Measurements from ENCODE around the gene XIRP2. TPM values are rescaled to one million over a fixed set of nuclear protein-coding genes. Genes with fewer than 3 reads are reported as not detected.

The XIRP2 gene
- total and polyA plus RNA-seq, 2 of the 4 experiments (the other 2 are of a cell fraction) = 0.05 to 0.18 TPM

DNA sequence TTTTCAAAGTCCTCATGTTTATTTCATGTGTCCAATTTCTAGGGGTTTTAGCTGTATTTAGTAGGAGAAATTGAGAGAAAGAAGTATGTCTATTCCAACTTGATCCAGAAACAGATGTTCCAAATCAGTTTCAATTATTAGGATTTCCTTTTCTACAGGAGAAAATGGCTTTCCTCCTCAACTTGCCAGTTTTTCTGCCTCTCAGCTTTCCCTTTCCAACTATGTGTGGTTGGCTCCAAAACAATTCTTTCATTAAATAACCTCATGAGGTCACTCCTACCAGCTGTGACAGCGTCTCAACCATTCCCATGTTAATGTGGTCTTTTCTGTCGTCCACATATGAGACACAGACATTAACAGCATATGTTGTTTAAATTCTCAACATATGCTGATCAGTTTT lies 13.1 kb downstream of the XIRP2 start:
- 60% methylated on average over 1 of the region's 2 CpGs; no CpG with 5 or more reads in 1 of the 2 experiments for WGBS, 2 experiments (ENCODE audit: extremely low coverage in 2 of 2, insufficient read length in 1 of 2)
- H3K9ac ChIP-seq (ENCODE audit: low read depth, low read length) = no peak overlapping the region
- H2BK20ac ChIP-seq (ENCODE audit: low read depth, low read length) = no peak overlapping the region
- no peak overlapping the region for H3K56ac ChIP-seq (ENCODE audit: extremely low read depth, insufficient read depth, low read length)
- no peaks in the 10 kb centered on the region for H3K79me1 ChIP-seq (ENCODE audit: low read depth in 1 of 2, low read length in 2 of 2)
- H4K8ac ChIP-seq (ENCODE audit: low read depth in 2 of 2, low read length in 2 of 2) = no peak overlapping the region
- CTCF ChIA-PET = interaction anchor here (0.6 to 2.2 kb wide), 4 partner anchors 10 to 309 kb away, joined by 3 to 6 read pairs (median 4); no protein-coding TSS in a partner anchor
- no peak overlapping the region for H3K4me2 ChIP-seq (ENCODE audit: low read depth, low read length)
- H2AFZ ChIP-seq (replicated peaks; ENCODE audit: low read length, poor library complexity) = no peak overlapping the region
- POLR2A ChIA-PET (ENCODE audit: unreplicated experiment) = no interaction called here
- no peaks in the 10 kb centered on the region for H3K27me3 ChIP-seq (ENCODE audit: control insufficient read depth, insufficient read depth, low read length)
- H3K14ac ChIP-seq (replicated peaks; ENCODE audit: low read depth, low read length) = no peak overlapping the region
- intact Hi-C loops (cut with micrococcal nuclease) = loop anchor here (2.0 kb wide), 1 partner anchor 25 kb away; no protein-coding TSS in a partner anchor
- in situ Hi-C loops (cut with MboI; ENCODE audit: low sequenced_read_pairs) = no loop called here
- no peak for TF ChIP-seq RAD21 (IDR thresholded peaks at IDR 0.05; ENCODE audit: low read length)
- TF ChIP-seq NFE2L2 (IDR thresholded peaks at IDR 0.05; ENCODE audit: low read depth, low read length) = no peak
- TF ChIP-seq MXI1 (IDR thresholded peaks at IDR 0.05; ENCODE audit: borderline replicate concordance, low read depth, low read length) = no peak
- TF ChIP-seq MAFK (IDR thresholded peaks at IDR 0.05; ENCODE audit: low read depth, low read length) = no peak
- TF ChIP-seq, protein P1, sequence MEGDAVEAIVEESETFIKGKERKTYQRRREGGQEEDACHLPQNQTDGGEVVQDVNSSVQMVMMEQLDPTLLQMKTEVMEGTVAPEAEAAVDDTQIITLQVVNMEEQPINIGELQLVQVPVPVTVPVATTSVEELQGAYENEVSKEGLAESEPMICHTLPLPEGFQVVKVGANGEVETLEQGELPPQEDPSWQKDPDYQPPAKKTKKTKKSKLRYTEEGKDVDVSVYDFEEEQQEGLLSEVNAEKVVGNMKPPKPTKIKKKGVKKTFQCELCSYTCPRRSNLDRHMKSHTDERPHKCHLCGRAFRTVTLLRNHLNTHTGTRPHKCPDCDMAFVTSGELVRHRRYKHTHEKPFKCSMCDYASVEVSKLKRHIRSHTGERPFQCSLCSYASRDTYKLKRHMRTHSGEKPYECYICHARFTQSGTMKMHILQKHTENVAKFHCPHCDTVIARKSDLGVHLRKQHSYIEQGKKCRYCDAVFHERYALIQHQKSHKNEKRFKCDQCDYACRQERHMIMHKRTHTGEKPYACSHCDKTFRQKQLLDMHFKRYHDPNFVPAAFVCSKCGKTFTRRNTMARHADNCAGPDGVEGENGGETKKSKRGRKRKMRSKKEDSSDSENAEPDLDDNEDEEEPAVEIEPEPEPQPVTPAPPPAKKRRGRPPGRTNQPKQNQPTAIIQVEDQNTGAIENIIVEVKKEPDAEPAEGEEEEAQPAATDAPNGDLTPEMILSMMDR (conservative IDR thresholded peaks at IDR 0.05; ENCODE audit: low read depth, low read length) = no peak
- TF ChIP-seq POLR2A (IDR thresholded peaks at IDR 0.05; ENCODE audit: low read depth, low read length) = no peak
- TF ChIP-seq MAZ (IDR thresholded peaks at IDR 0.05; ENCODE audit: borderline replicate concordance, low read depth, low read length) = no peak
- TF ChIP-seq FOS (IDR thresholded peaks at IDR 0.05; ENCODE audit: low read depth, low read length) = no peak
- H3K27ac ChIP-seq (ENCODE audit: insufficient read depth, low read length) = no peak overlapping the region
- no peaks in the 10 kb centered on the region for H3K4me1 ChIP-seq (ENCODE audit: control insufficient read depth, insufficient read depth, low read length)
- no peak overlapping the region for H2BK15ac ChIP-seq (ENCODE audit: low read depth, low read length)
- H4K20me1 ChIP-seq (ENCODE audit: insufficient read depth, low read length) = no peaks in the 10 kb centered on the region
- H2BK5ac ChIP-seq (ENCODE audit: low read depth, low read length, poor library complexity, severe bottlenecking) = no peak overlapping the region
- DNase-seq = no peak
- dilution Hi-C loops (cut with HindIII; ENCODE audit: low sequenced_read_pairs, unreplicated experiment) = no loop called here
- no peak overlapping the region for H3K23ac ChIP-seq (ENCODE audit: low read depth, low read length)
- no peak overlapping the region for H3K18ac ChIP-seq (ENCODE audit: low read depth, low read length)
- H3K9me3 ChIP-seq (ENCODE audit: control insufficient read depth, insufficient read depth, low read length) = no peaks in the 10 kb centered on the region
- no peaks in the 10 kb centered on the region for H3K36me3 ChIP-seq (ENCODE audit: control insufficient read depth, insufficient read depth, low read length)
- BruUV-seq (replicated peaks) = no TSS peak
- no peaks in the 10 kb centered on the region for H3K9me1 ChIP-seq (ENCODE audit: insufficient read depth, low read length)
- no peak overlapping the region for H4K91ac ChIP-seq (ENCODE audit: insufficient read depth, low read depth, low read length)
- H4K5ac ChIP-seq (ENCODE audit: low read depth, low read length) = no peak overlapping the region
- ATAC-seq (ENCODE audit: low read depth) = no peak
- H2AK5ac ChIP-seq (ENCODE audit: low read depth, low read length) = no peak overlapping the region
- no peak overlapping the region for H2AK9ac ChIP-seq (replicated peaks; ENCODE audit: low read depth, low read length, poor library complexity)
- H3K4me3 ChIP-seq (ENCODE audit: insufficient read depth, low read depth, low read length) = no peak overlapping the region
- H3K4ac ChIP-seq (ENCODE audit: low read depth, low read length) = no peak overlapping the region
- no peak overlapping the region for H2BK120ac ChIP-seq (ENCODE audit: low read depth, low read length)
